Activated CD4-positive, alpha-beta T cell treated with anti-CD3 and anti-CD28 coated beads, Interleukin-2, amount 10 ng/mL, durations not matched to agents 24 days and 14 days (primary cell): ENCODE measurements around the gene NXN. TPM values are rescaled to one million over a fixed set of nuclear protein-coding genes. Genes with fewer than 3 reads are reported as not detected.
"Not testable (repeated sequence)": the region's sequence is repeated elsewhere in the genome, so short reads cannot be mapped to it uniquely, and the experiment has no call there.

ENCODE experiments used
- DNase-seq: peaks from one replicate; pipeline ENCODE4 v3.0.0; 2022
- H3K27ac Mint-ChIP-seq: one replicate; pipeline ENCODE4 v1.8.0; 2022; ENCODE audit warnings: mild to moderate bottlenecking, mixed read lengths
- H3K27me3 Mint-ChIP-seq: one replicate; pipeline ENCODE4 v1.8.0; 2022; ENCODE audit warnings: mixed read lengths
- H3K36me3 Mint-ChIP-seq: one replicate; pipeline ENCODE4 v1.8.0; 2022; ENCODE audit warnings: low read depth, mild to moderate bottlenecking, mixed read lengths
- H3K4me1 Mint-ChIP-seq: one replicate; pipeline ENCODE4 v1.8.0; 2021; ENCODE audit warnings: mixed read lengths
- H3K4me3 Mint-ChIP-seq: one replicate; pipeline ENCODE4 v1.8.0; 2022; ENCODE audit warnings: mild to moderate bottlenecking, moderate library complexity, mixed read lengths
- H3K9me3 Mint-ChIP-seq: one replicate; pipeline ENCODE4 v1.8.0; 2021; ENCODE audit warnings: mixed read lengths
- intact Hi-C: fragments of 100-400 bp; cut with micrococcal nuclease; formaldehyde crosslinking; loops from one replicate; pipeline ENCODE4 v1.15.1; 2023
- total RNA-seq: library from RNA; stranded (reverse); gene quantifications from 2 replicates; pipeline ENCODE4 v1.2.3, GENCODE V29; 2022

The NXN gene
- total RNA-seq, 1 donor from 2014 or later = 0.14 TPM

GRCh38 chr17:964876-965275 is 14.7 kb downstream of the NXN start:
- no peaks in the 10 kb centered on the region for H3K9me3 Mint-ChIP-seq
- H3K4me3 Mint-ChIP-seq = no peak overlapping the region
- H3K4me1 Mint-ChIP-seq = peaks cover 2% of the 10 kb centered on the region
- H3K36me3 Mint-ChIP-seq = no peaks in the 10 kb centered on the region
- peaks cover 26% of the 10 kb centered on the region for H3K27me3 Mint-ChIP-seq
- intact Hi-C loops = no loop called here
- DNase-seq = no peak
- no peak overlapping the region for H3K27ac Mint-ChIP-seq

GRCh38 chr17:962670-963069 is 16.9 kb downstream of the NXN start:
- peaks cover 14% of the 10 kb centered on the region for H3K27me3 Mint-ChIP-seq
- no peak overlapping the region for H3K4me3 Mint-ChIP-seq
- H3K4me1 Mint-ChIP-seq = no peaks in the 10 kb centered on the region
- DNase-seq = no peak
- H3K9me3 Mint-ChIP-seq = no peaks in the 10 kb centered on the region
- no peaks in the 10 kb centered on the region for H3K36me3 Mint-ChIP-seq
- H3K27ac Mint-ChIP-seq = no peak overlapping the region
- intact Hi-C loops = no loop called here

GRCh38 chr17:962166-962565 is 17.4 kb downstream of the NXN start:
- no peak for DNase-seq
- H3K27me3 Mint-ChIP-seq = peaks cover 14% of the 10 kb centered on the region
- H3K36me3 Mint-ChIP-seq = no peaks in the 10 kb centered on the region
- H3K4me1 Mint-ChIP-seq = no peaks in the 10 kb centered on the region
- H3K27ac Mint-ChIP-seq = no peak overlapping the region
- no peak overlapping the region for H3K4me3 Mint-ChIP-seq
- intact Hi-C loops = no loop called here
- no peaks in the 10 kb centered on the region for H3K9me3 Mint-ChIP-seq

GRCh38 chr17:958712-959451 is 20.7 kb downstream of the NXN start:
- intact Hi-C loops = no loop called here
- peaks cover 2% of the 10 kb centered on the region for H3K27me3 Mint-ChIP-seq
- no peak for DNase-seq
- no peaks in the 10 kb centered on the region for H3K9me3 Mint-ChIP-seq
- H3K36me3 Mint-ChIP-seq = no peaks in the 10 kb centered on the region
- no peak overlapping the region for H3K4me3 Mint-ChIP-seq
- H3K4me1 Mint-ChIP-seq = no peaks in the 10 kb centered on the region
- no peak overlapping the region for H3K27ac Mint-ChIP-seq

GRCh38 chr17:957856-958421 is 21.6 kb downstream of the NXN start:
- Mint-ChIP-seq H3K27ac (no peak overlapping the region), H3K4me1 (no peaks in the 10 kb centered on the region), H3K36me3 (no peaks in the 10 kb centered on the region), H3K9me3 (no peaks in the 10 kb centered on the region), H3K27me3 (peaks cover 2% of the 10 kb centered on the region), H3K4me3 (no peak overlapping the region)
- DNase-seq = no peak
- intact Hi-C loops = no loop called here

- DNase-seq = no peak
- H3K27me3 Mint-ChIP-seq = peaks cover 3% of the 10 kb centered on the region
- intact Hi-C loops = no loop called here
- no peak overlapping the region for H3K27ac Mint-ChIP-seq
- no peaks in the 10 kb centered on the region for H3K36me3 Mint-ChIP-seq
- H3K9me3 Mint-ChIP-seq = no peaks in the 10 kb centered on the region
- no peak overlapping the region for H3K4me3 Mint-ChIP-seq
- no peaks in the 10 kb centered on the region for H3K4me1 Mint-ChIP-seq
Observed at GRCh38 chr17:956905-957304, 22.7 kb downstream of the NXN start.

GRCh38 chr17:954431-955164 is 25.0 kb downstream of the NXN start:
- peaks cover 11% of the 10 kb centered on the region for H3K27me3 Mint-ChIP-seq
- H3K4me3 Mint-ChIP-seq = no peak overlapping the region
- intact Hi-C loops = no loop called here
- no peak overlapping the region for H3K27ac Mint-ChIP-seq
- H3K9me3 Mint-ChIP-seq = no peaks in the 10 kb centered on the region
- H3K36me3 Mint-ChIP-seq = no peaks in the 10 kb centered on the region
- DNase-seq = no peak
- no peaks in the 10 kb centered on the region for H3K4me1 Mint-ChIP-seq

GRCh38 chr17:953767-954166 is 25.8 kb downstream of the NXN start:
- Mint-ChIP-seq H3K27me3 (peaks cover 11% of the 10 kb centered on the region), H3K4me3 (no peak overlapping the region), H3K4me1 (no peaks in the 10 kb centered on the region), H3K27ac (no peak overlapping the region), H3K36me3 (no peaks in the 10 kb centered on the region), H3K9me3 (no peaks in the 10 kb centered on the region)
- DNase-seq = no peak
- intact Hi-C loops = no loop called here

GRCh38 chr17:952592-952991 is 27.0 kb downstream of the NXN start:
- H3K36me3 Mint-ChIP-seq, intact Hi-C loops, DNase-seq, H3K9me3 Mint-ChIP-seq, H3K4me1 Mint-ChIP-seq, H3K4me3 Mint-ChIP-seq, H3K27ac Mint-ChIP-seq: not testable (repeated sequence)
- peaks cover 11% of the 10 kb centered on the region for H3K27me3 Mint-ChIP-seq

GRCh38 chr17:951325-952132 is 28.0 kb downstream of the NXN start:
- Mint-ChIP-seq H3K27me3 (peaks cover 11% of the 10 kb centered on the region), H3K9me3 (no peaks in the 10 kb centered on the region), H3K36me3 (no peaks in the 10 kb centered on the region), H3K4me1 (no peaks in the 10 kb centered on the region), H3K27ac (no peak overlapping the region), H3K4me3 (no peak overlapping the region)
- no peak for DNase-seq
- intact Hi-C loops = no loop called here

- Mint-ChIP-seq H3K9me3 (no peaks in the 10 kb centered on the region), H3K4me1 (no peaks in the 10 kb centered on the region), H3K36me3 (no peaks in the 10 kb centered on the region), H3K27ac (no peak overlapping the region), H3K27me3 (peaks cover 11% of the 10 kb centered on the region), H3K4me3 (no peak overlapping the region)
- intact Hi-C loops = no loop called here
- no peak for DNase-seq
Observed at GRCh38 chr17:949623-950303, 29.8 kb downstream of the NXN start.

- intact Hi-C loops = no loop called here
- no peak for DNase-seq
- Mint-ChIP-seq H3K4me3 (no peak overlapping the region), H3K36me3 (no peaks in the 10 kb centered on the region), H3K27me3 (peaks cover 11% of the 10 kb centered on the region), H3K4me1 (no peaks in the 10 kb centered on the region), H3K27ac (no peak overlapping the region), H3K9me3 (no peaks in the 10 kb centered on the region)
Observed at GRCh38 chr17:948284-948852, 31.2 kb downstream of the NXN start.

GRCh38 chr17:946510-947236 is 32.9 kb downstream of the NXN start:
- intact Hi-C loops = no loop called here
- no peak for DNase-seq
- H3K4me1 Mint-ChIP-seq = no peaks in the 10 kb centered on the region
- H3K9me3 Mint-ChIP-seq = no peaks in the 10 kb centered on the region
- no peaks in the 10 kb centered on the region for H3K36me3 Mint-ChIP-seq
- no peak overlapping the region for H3K27ac Mint-ChIP-seq
- H3K27me3 Mint-ChIP-seq = peaks cover 9% of the 10 kb centered on the region
- H3K4me3 Mint-ChIP-seq = no peak overlapping the region
